Inferior parietal cortex (tissue), 1 donor: ENCODE measurements around the gene URGCP.

Experiments used
- DNase-seq: peaks from one replicate; pipeline ENCODE4 v3.0.0-alpha.2; 2016; ENCODE audit errors: extremely low spot score

The URGCP gene

DNA sequence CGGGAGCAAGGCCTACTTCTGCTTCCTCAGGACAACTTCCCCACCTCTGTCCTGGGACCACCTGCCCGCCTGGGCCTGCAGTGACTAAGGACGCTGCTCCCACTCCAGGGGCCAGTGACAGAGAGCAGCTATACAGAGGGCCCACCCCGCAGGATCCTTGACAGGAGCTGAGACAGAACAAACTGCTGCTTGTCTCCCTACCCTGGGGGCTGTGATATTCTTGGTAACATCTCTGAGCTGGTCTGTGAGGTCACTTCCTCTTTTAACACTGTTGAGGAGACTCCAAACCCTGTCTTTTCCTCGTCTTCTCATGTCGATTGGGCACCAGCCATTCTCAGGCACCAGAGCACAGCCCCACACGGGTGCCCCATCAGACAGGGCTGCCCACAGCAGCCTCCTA, 30.2 kb downstream of the URGCP start:
- DNase-seq = no peak

GRCh38 chr7:43873300-43873699, 33.1 kb downstream of the URGCP start:
- no peak for DNase-seq

GRCh38 chr7:43872406-43873110, 33.8 kb downstream of the URGCP start:
- DNase-seq = peak; percentile 39

GRCh38 chr7:43871064-43871463, 35.3 kb downstream of the URGCP start:
- DNase-seq = no peak

DNA sequence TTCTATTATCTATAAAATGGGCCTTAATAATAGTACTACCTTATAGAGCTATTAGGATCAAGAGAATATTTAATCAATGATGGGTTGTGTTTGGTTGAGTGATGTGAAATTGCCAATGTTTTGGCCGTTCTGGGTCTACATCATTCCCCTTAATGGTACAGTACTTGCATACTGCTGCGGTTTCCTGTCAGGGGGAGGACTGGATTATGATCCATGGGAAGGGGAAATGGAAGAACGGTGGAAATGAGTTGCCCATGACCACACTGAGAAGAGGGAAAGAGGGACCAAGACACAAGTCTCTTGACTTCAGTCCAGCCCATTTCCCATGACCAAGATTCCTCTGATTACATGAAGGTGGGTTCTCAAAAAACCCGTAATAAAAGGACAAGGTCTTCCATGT, 36.1 kb downstream of the URGCP start:
- DNase-seq = no peak

DNA sequence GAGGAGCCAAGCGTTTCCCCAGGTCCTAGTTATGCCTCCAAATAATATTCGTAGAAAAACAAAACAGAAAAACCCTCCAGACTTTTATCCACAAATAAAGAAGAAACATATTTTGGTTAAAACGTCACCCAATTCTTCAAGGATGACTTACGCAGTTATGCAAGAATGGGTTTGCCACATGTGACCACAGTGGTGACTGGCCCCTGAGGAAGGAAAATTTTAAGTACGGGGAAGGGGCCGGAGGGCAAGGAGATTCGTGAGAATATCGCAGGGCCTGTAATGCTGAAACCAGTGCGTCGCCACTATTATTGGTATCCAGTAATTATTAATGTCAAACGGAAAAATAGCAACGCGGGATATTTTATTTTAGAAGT, 36.5 kb downstream of the URGCP start:
- DNase-seq = peak; percentile 57

DNA sequence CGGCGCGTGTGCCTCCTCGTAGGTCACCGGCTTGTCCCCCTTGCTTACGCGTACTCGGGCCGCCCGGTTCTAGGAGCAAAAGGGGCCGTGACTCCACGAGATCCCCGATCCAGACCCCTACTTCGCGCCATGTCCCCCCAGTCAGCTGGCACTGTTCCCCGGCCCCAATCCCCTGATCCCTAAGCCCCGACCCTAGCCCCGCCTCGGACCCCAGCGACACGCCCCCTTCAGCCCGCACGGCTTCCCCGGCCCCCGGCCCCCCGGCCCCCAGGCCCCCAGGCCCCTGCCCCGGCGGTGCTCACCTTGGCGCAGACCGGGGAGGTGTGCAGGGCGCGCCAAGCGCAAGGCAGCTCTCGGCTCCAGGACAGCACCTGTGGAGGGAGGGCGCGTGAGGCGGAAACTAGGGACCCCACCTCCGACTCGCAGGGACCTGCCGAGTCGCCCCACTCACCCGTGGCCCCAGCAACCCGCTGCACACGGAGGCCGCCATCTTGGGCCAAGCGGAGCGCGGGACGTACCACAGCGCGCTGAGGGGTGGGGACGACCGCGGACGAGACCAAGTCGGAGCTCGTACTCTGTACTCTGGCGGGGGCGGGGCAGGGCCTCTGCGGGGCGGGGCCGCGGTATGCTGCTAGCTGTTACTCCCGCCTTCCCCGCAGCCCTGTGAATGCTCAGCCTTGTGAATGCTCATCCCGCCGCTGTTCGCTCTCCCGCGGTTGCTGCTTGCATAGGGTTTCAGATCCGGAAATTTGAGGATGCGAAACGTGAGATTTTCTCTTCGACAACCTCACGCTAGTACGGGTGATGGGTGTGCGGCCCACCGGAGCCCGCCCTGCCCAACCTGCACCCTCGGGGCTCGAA, 37.2 kb downstream of the URGCP start, which contains the start of gene MRPS24:
MRPS24 (minus strand) TSS at position 512 of the 861 bp plus-strand sequence; CDS start at position 490, 22 bp downstream.
- DNase-seq = peak; percentile 84

DNA sequence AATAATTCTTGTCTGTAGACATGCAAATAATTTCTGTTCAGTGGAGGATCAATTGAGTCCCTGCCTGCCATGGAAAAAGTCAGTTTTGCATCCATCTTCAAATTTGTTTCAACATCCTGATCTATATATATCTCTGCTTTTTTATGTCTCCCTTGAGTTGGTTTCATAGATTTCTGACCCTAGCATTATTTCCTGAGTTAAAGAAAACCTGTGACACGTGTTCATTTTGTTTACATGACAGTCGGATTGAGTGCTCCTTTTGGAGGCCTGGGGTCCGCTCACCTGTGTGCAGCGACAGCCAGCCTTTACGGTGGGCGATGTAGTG, 37.8 kb downstream of the URGCP start:
- DNase-seq = no peak

- no peak for DNase-seq
Observed at GRCh38 chr7:43868181-43868580, 38.2 kb downstream of the URGCP start.

GRCh38 chr7:43865277-43865676, 41.1 kb downstream of the URGCP start:
- DNase-seq = no peak

DNA sequence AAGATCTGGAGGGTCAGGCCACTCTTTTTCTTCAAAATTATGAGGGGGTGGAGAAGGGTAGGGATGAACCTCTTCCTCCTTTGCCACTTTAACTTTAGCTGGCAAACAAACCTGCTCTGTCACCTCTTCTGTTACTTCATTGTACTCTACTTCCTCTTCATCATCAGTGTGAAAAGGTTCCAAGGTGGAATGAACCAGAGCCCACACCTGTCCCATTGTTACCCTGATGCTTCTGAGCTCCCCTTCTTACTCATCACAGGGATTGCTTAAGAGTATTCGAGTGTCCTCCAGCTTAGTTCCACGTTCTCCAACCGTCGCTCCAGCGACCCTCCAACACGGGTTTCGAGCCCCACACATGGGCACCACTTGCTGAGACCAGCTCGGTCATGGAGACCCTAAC, 42.3 kb downstream of the URGCP start:
- DNase-seq = no peak

DNA sequence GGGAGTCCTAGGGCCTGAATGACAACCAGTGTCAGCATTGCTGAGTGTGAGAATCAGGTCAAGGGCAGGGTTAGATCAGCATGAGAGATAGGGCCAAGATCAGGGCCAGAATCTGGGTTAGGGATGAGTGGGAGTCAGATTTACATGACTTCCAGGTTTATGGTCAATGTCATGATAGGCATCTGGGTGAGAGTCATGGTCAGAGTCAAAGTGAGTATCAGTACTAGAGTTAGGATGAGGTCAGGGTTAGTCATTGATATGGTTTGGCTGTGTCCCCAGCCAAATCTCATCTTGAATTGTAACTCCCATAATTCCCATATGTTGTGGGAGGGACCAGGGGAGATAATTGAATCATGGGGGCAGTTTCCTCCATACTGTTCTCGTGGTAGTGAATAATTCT, 49.4 kb downstream of the URGCP start:
- no peak for DNase-seq

- DNase-seq = no peak
Observed at GRCh38 chr7:43856316-43856715, 50.1 kb downstream of the URGCP start.

GRCh38 chr7:43855176-43855575, 51.2 kb downstream of the URGCP start:
- DNase-seq = no peak

GRCh38 chr7:43851805-43852204, 54.6 kb downstream of the URGCP start:
- no peak for DNase-seq

DNA sequence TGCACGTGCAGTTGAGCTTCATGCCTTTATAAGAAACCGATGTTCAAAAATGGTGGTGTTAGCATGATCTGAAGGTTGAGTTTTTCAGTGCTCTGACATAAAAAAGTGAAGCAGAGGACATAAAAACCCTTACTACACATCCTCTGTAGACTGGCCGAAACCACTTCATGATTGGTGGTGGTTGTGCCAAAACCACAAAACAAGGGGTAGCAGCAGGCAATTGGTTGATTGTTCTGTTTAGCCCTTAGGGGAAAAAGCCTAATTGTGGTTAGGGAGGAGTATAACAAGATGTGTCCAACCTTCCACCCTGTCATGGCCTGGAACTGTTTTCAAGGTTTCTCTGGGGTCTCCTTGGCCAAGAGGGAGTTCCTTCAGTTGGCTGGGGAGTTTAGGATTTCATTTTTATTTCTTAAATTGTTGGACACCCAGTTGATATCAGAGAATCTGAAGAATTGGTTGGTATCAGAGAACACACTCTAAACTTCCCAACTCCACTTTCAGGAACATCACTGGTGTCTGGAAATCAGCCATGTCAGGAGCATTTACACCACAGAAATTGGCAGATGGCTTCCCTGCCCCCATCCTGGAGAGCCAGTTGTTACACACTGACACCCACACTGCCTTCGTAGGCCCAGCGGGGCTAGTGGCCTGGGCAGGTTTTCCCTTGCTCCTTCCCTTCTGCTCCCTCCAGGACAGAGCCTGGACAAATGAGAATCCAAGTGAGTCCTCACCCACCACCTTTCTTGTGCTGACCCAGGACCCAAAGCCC, 55.9 kb downstream of the URGCP start:
- DNase-seq = no peak

DNA sequence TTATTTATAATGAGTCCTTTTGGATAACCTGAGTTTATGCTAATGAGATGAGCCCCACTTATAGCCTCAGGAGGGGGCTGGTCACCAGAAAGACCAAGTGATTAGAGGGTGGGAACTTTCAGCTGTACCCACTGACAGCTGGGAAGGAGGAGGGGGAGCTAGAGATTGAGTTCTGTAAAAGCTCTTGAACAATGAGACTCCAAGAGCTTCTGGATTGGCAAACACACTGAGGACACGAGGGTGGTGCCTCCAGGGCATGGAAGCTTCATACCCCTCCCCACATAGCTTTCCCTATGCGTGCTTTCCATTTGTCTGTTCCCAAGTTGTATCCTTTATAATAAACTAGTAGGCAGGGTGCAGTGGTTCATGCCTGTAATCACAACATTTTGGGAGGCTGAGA, 57.3 kb downstream of the URGCP start:
- DNase-seq = no peak

DNA sequence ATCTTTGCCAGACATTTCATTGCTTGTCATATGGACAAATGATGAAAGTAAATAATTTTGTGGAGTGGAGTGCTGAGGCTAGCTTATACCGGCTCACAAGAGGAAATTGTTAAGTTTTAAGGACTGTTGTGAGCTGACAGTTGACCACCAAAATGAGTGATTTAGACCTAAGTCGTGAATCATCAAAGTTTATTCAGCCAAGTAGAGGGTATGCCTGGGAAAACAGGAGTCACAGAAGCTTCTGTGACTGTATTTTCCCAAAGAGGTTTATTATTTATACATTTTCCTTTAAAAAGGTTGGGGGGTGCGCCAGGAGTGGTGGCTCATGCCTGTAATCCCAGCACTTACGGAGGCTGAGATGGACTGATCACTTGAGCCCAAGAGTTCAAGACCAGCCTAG, 58.9 kb downstream of the URGCP start:
- no peak for DNase-seq

- no peak for DNase-seq
Observed at GRCh38 chr7:43844662-43845061, 61.7 kb downstream of the URGCP start.

DNA sequence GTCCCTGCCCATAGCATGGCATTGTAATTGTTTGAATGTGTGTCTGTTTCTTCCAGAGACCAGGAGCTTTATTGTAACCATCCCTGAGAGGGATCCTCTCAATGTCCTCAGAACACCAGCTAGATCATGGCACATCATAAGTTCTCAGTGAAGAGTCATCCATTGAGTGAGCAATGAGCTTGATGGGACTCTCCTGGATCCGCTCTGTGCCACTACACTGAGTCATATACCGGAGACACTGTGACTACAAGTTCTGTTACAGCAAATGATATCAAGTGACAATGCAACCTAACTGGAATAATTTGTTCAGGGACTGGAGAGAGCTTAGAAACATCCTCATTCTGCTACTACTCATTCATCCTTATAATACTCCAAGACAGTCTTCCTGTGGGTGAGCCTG, 62.1 kb downstream of the URGCP start:
- no peak for DNase-seq

GRCh38 chr7:43843296-43843695, 63.1 kb downstream of the URGCP start:
- DNase-seq = no peak

DNA sequence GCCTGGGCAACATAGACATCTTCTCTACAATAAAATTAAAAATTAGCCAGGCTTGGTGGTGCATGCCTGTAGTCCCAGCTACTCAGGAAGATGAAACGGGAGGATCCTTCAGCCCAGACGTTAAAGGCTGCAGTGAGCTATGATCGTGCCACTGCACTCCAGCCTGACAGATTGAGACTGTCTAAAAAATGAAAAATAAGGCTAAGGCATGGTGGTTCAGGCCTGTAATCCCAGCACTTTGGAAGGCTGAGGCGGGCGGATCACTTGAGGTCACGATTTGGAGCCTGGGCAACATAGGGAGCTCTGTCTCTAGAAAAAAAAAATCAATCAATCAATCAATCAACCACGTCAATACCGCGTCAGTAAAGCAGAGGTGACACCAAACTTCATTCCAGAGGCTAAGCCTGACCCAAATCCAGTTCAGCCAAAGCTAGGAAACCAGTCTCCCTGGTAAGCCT, 68.2 kb downstream of the URGCP start:
- no peak for DNase-seq
